Esophagus muscularis mucosa (tissue), 3 donors: ENCODE measurements around the gene DNAH3.

Experiments
- POLR2A ChIP-seq: fragments of 450-650 bp; IDR thresholded peaks from one replicate; pipeline ENCODE4 v1.6.1; 2017; ENCODE audit warnings: antibody characterized with exemption, moderate library complexity, mild to moderate bottlenecking, low read depth
- POLR2AphosphoS5 ChIP-seq, 2 donors: sonication (generic); formaldehyde crosslinking; IDR thresholded peaks; one replicate each; pipeline ENCODE4 v1.6.1; 2017; ENCODE audit warnings: antibody characterized with exemption in 2 of 2
- TF ChIP-seq, protein P1 (sequence below), 3 experiments: fragments of 200-600 bp in 2 of 3; fragments of 450-650 bp in 1 of 3; sonication (generic) in 2 of 3; IDR thresholded peaks; one replicate each; pipeline ENCODE4 v1.5.1; 2017 to 2019; ENCODE audit warnings: antibody characterized with exemption in 3 of 3, mild to moderate bottlenecking in 2 of 3, moderate library complexity in 1 of 3

DNA sequence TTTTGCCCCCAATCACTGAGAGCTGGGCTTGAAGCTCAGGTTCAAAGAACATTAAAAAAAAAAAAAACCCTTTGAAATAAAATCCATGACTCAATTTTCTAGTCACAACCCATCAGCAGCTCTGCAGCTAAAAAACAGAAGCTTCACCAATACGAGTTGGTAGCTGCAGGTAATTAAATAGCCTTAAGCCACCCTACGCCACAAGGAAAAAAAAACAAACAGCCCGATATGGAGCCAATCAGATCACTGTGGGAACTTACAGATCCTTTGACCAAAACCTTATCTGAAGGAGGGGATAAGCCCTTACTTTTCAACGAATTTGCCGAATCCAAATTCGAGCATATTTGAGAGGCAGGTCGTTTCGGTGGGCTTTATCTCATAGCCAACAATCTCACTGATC lies 69.3 kb downstream of the DNAH3 start:
- TF ChIP-seq, protein P1, sequence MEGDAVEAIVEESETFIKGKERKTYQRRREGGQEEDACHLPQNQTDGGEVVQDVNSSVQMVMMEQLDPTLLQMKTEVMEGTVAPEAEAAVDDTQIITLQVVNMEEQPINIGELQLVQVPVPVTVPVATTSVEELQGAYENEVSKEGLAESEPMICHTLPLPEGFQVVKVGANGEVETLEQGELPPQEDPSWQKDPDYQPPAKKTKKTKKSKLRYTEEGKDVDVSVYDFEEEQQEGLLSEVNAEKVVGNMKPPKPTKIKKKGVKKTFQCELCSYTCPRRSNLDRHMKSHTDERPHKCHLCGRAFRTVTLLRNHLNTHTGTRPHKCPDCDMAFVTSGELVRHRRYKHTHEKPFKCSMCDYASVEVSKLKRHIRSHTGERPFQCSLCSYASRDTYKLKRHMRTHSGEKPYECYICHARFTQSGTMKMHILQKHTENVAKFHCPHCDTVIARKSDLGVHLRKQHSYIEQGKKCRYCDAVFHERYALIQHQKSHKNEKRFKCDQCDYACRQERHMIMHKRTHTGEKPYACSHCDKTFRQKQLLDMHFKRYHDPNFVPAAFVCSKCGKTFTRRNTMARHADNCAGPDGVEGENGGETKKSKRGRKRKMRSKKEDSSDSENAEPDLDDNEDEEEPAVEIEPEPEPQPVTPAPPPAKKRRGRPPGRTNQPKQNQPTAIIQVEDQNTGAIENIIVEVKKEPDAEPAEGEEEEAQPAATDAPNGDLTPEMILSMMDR (IDR thresholded peaks at IDR 0.05), result no peak
- TF ChIP-seq POLR2AphosphoS5 (IDR thresholded peaks at IDR 0.05) (no peak), POLR2A (no peak)
